H9 (cell line): ENCODE results near the gene XIRP2. TPM values are rescaled to one million over a fixed set of nuclear protein-coding genes. Genes with fewer than 3 reads are reported as not detected.
"Not testable (repeated sequence)": the region's sequence is repeated elsewhere in the genome, so short reads cannot be mapped to it uniquely, and the experiment has no call there.

ENCODE experiments used
- DNase-seq: peaks from one replicate; pipeline ENCODE4 v3.0.0-alpha.2; 2017
- H2AFZ ChIP-seq: one replicate; pipeline ENCODE4 v1.6.1; 2013; ENCODE audit warnings: mild to moderate bottlenecking, low read length, control low read depth, moderate library complexity
- H2AK5ac ChIP-seq: 2 replicates; pipeline ENCODE4 v1.6.1; 2013; ENCODE audit warnings: low read length, control low read depth, mixed read lengths; ENCODE audit not compliant: insufficient read length
- H2BK120ac ChIP-seq: one replicate; pipeline ENCODE4 v1.6.1; 2013; ENCODE audit warnings: low read depth, mild to moderate bottlenecking, low read length, control low read depth, inconsistent platforms; ENCODE audit not compliant: poor library complexity, severe bottlenecking
- H2BK12ac ChIP-seq: 2 replicates; pipeline ENCODE4 v1.6.1; 2013; ENCODE audit warnings: low read length, control low read depth, mixed read lengths, low read depth; ENCODE audit not compliant: insufficient read length
- H2BK15ac ChIP-seq: 2 replicates; pipeline ENCODE4 v1.6.1; 2013; ENCODE audit warnings: low read depth, low read length, control low read depth
- H2BK20ac ChIP-seq: one replicate; pipeline ENCODE4 v1.6.1; 2013; ENCODE audit warnings: low read depth, mild to moderate bottlenecking, low read length, control low read depth, inconsistent platforms; ENCODE audit not compliant: poor library complexity, severe bottlenecking
- H2BK5ac ChIP-seq: 2 replicates; pipeline ENCODE4 v1.6.1; 2013; ENCODE audit warnings: low read length, control low read depth, mixed read lengths; ENCODE audit not compliant: insufficient read length
- H3K14ac ChIP-seq: 2 replicates; pipeline ENCODE4 v1.6.1; 2013; ENCODE audit warnings: low read length, control low read depth; ENCODE audit not compliant: insufficient read depth
- H3K18ac ChIP-seq: 2 replicates; pipeline ENCODE4 v1.6.1; 2013; ENCODE audit warnings: low read depth, mild to moderate bottlenecking, mixed read lengths, low read length, control low read depth; ENCODE audit not compliant: insufficient read length
- H3K23ac ChIP-seq: 2 replicates; pipeline ENCODE4 v1.6.1; 2013; ENCODE audit warnings: low read length, control low read depth, mixed read lengths, low read depth; ENCODE audit not compliant: insufficient read length
- H3K23me2 ChIP-seq: 2 replicates; pipeline ENCODE4 v1.6.1; 2013; ENCODE audit warnings: low read depth, mild to moderate bottlenecking, mixed read lengths, low read length, control low read depth; ENCODE audit not compliant: insufficient read length, poor library complexity, severe bottlenecking
- H3K27ac ChIP-seq: 2 replicates; pipeline ENCODE4 v1.5.1; 2013; ENCODE audit warnings: low read length, control low read depth, mixed read lengths, low read depth; ENCODE audit not compliant: insufficient read length
- H3K27me3 ChIP-seq: 2 replicates; pipeline ENCODE4 v1.6.1; 2013; ENCODE audit warnings: low read length, control low read depth, inconsistent platforms; ENCODE audit not compliant: insufficient read depth
- H3K4ac ChIP-seq: 2 replicates; pipeline ENCODE4 v1.6.1; 2013; ENCODE audit warnings: low read depth, mild to moderate bottlenecking, control low read depth, inconsistent platforms, low read length, moderate library complexity
- H3K4me1 ChIP-seq: 2 replicates; pipeline ENCODE4 v1.6.1; 2013; ENCODE audit warnings: low read length, control low read depth, inconsistent platforms; ENCODE audit not compliant: insufficient read depth
- H3K4me2 ChIP-seq: 2 replicates; pipeline ENCODE4 v1.6.1; 2013; ENCODE audit warnings: low read length, control low read depth, mixed read lengths; ENCODE audit not compliant: insufficient read length, insufficient read depth
- H3K56ac ChIP-seq: 2 replicates; pipeline ENCODE4 v1.6.1; 2013; ENCODE audit warnings: low read depth, mild to moderate bottlenecking, mixed read lengths, low read length, control low read depth; ENCODE audit not compliant: insufficient read length
- H3K79me1 ChIP-seq: 2 replicates; pipeline ENCODE4 v1.6.1; 2013; ENCODE audit warnings: low read depth, mild to moderate bottlenecking, moderate library complexity, low read length, control low read depth, inconsistent platforms; ENCODE audit not compliant: insufficient read depth, poor library complexity, severe bottlenecking
- H3K79me2 ChIP-seq: 2 replicates; pipeline ENCODE4 v1.6.1; 2013; ENCODE audit warnings: low read length, control low read depth, inconsistent platforms; ENCODE audit not compliant: insufficient read depth
- H3K9ac ChIP-seq: 2 replicates; pipeline ENCODE4 v1.6.1; 2013; ENCODE audit warnings: low read length, control low read depth, mixed read lengths; ENCODE audit not compliant: insufficient read length; ENCODE audit errors: extremely low read depth
- H3K9me3 ChIP-seq: one replicate; pipeline ENCODE4 v1.6.1; 2013; ENCODE audit warnings: low read depth, low read length, inconsistent platforms; ENCODE audit not compliant: control insufficient read depth
- H3T11ph ChIP-seq: one replicate; pipeline ENCODE4 v1.6.1; 2013; ENCODE audit warnings: mild to moderate bottlenecking, low read length, control low read depth, inconsistent platforms
- H4K20me1 ChIP-seq: one replicate; pipeline ENCODE4 v1.6.1; 2013; ENCODE audit not compliant: control insufficient read depth, insufficient read length, insufficient read depth
- H4K5ac ChIP-seq: 2 replicates; pipeline ENCODE4 v1.6.1; 2013; ENCODE audit warnings: low read depth, mild to moderate bottlenecking, mixed read lengths, low read length, control low read depth; ENCODE audit not compliant: insufficient read length
- H4K8ac ChIP-seq: replicated peaks from 2 replicates; pipeline ENCODE4 v1.6.1; 2013; ENCODE audit warnings: low read length, control low read depth, mixed read lengths, low read depth; ENCODE audit not compliant: insufficient read length
- H4K91ac ChIP-seq: 2 replicates; pipeline ENCODE4 v1.6.1; 2013; ENCODE audit warnings: low read depth, mild to moderate bottlenecking, moderate library complexity, mixed read lengths, low read length, control low read depth; ENCODE audit not compliant: insufficient read length
- H3K27ac Mint-ChIP-seq, 3 experiments: 2 replicates in 2 of 3; 3 replicates in 1 of 3; pipeline ENCODE4 v1.8.0; 2020 to 2021; ENCODE audit warnings: mixed read lengths in 3 of 3, mild to moderate bottlenecking in 1 of 3, moderate library complexity in 1 of 3
- H3K27me3 Mint-ChIP-seq: 2 replicates; pipeline ENCODE4 v1.8.0; 2021; ENCODE audit warnings: low read depth, mild to moderate bottlenecking, moderate library complexity, mixed read lengths
- H3K36me3 Mint-ChIP-seq, 3 experiments: 2 replicates in 2 of 3; 3 replicates in 1 of 3; pipeline ENCODE4 v1.8.0; 2020 to 2021; ENCODE audit warnings: low read depth in 3 of 3, mixed read lengths in 3 of 3; ENCODE audit not compliant: insufficient read depth in 1 of 3
- H3K4me1 Mint-ChIP-seq, 2 experiments: 2 replicates each; pipeline ENCODE4 v1.8.0; 2020; ENCODE audit warnings: mixed read lengths in 2 of 2
- H3K4me3 Mint-ChIP-seq, 2 experiments: 2 replicates in 1 of 2; 3 replicates in 1 of 2; pipeline ENCODE4 v1.8.0; 2020 to 2021; ENCODE audit warnings: mild to moderate bottlenecking in 2 of 2, mixed read lengths in 2 of 2, moderate library complexity in 1 of 2
- H3K9me3 Mint-ChIP-seq, 2 experiments: 2 replicates in 1 of 2; 3 replicates in 1 of 2; pipeline ENCODE4 v1.8.0; 2020; ENCODE audit warnings: mild to moderate bottlenecking in 2 of 2, mixed read lengths in 2 of 2, moderate library complexity in 1 of 2
- CTCF ChIP-seq: fragments of 200-600 bp; sonication (generic); conservative IDR thresholded peaks from 3 replicates; pipeline ENCODE4 v1.8.0; 2021; ENCODE audit warnings: antibody characterized with exemption, mild to moderate bottlenecking
- WGBS: extraction: QIAGEN DNeasy Blood & Tissue Kit; methylation state at CpG from one replicate; pipeline ENCODE4 v1.1.7; 2013; ENCODE audit warnings: missing lambda C conversion rate, low lambda C conversion rate, mixed read lengths; ENCODE audit not compliant: insufficient read length; ENCODE audit errors: extremely low coverage; 5-methylcytosine and 5-hydroxymethylcytosine counted together
- total RNA-seq: library from RNA; stranded (reverse); gene quantifications from 2 replicates; pipeline ENCODE4 v1.2.1, GENCODE V29; 2021

The XIRP2 gene
- total RNA-seq, 1 experiment from 2014 or later, result 0.07 TPM

DNA sequence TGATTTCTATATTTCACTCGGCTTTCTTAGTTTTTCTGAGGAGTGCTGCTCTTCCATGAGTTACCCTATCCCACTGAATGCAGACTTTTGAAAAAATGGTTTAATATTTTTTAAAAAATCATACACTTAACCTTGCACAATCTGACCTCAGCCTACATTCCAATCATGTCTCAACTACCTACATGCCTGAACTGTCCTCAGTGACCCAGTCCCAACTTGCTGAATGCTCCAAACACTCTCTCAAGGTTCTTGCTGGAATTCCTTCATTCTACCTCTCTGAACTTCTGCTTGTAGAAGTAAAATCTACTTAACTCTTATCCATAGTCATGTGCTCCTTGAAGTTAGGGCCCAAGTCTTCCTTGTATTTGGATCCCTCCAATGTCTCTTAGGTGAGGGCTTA, 181.6 kb downstream of the XIRP2 start:
- no peak for TF ChIP-seq CTCF
- Histone ChIP-seq H3K56ac (no peak overlapping the region), H3K79me1 (no peaks in the 10 kb centered on the region), H2BK20ac (no peak overlapping the region), H3K23me2 (no peaks in the 10 kb centered on the region), H2BK120ac (no peak overlapping the region), H3K4me2 (no peak overlapping the region), H3K18ac (no peak overlapping the region), H2BK15ac (no peak overlapping the region), H4K8ac (no peak overlapping the region), H3K27me3 (no peaks in the 10 kb centered on the region), H3K9ac (no peak overlapping the region), H3K4me1 (no peaks in the 10 kb centered on the region), H3K14ac (no peak overlapping the region), H3K23ac (no peak overlapping the region), H2AFZ (no peak overlapping the region), H4K5ac (no peak overlapping the region), H3K9me3 (no peaks in the 10 kb centered on the region), H3T11ph (no peak overlapping the region), H3K4ac (no peak overlapping the region), H3K79me2 (no peaks in the 10 kb centered on the region), H2BK12ac (no peak overlapping the region), H4K20me1 (no peaks in the 10 kb centered on the region), H3K27ac (no peak overlapping the region), H4K91ac (no peak overlapping the region), H2BK5ac (no peak overlapping the region), H2AK5ac (no peak overlapping the region)
- H3K36me3 Mint-ChIP-seq, result no peaks in the 10 kb centered on the region
- no peaks in the 10 kb centered on the region for H3K9me3 Mint-ChIP-seq
- DNase-seq, result no peak
- no peak overlapping the region for H3K4me3 Mint-ChIP-seq
- no CpG with 5 or more reads among the region's 1 CpG for WGBS
- no peaks in the 10 kb centered on the region for H3K4me1 Mint-ChIP-seq
- H3K27ac Mint-ChIP-seq, result no peak overlapping the region
- H3K27me3 Mint-ChIP-seq, result no peaks in the 10 kb centered on the region

DNA sequence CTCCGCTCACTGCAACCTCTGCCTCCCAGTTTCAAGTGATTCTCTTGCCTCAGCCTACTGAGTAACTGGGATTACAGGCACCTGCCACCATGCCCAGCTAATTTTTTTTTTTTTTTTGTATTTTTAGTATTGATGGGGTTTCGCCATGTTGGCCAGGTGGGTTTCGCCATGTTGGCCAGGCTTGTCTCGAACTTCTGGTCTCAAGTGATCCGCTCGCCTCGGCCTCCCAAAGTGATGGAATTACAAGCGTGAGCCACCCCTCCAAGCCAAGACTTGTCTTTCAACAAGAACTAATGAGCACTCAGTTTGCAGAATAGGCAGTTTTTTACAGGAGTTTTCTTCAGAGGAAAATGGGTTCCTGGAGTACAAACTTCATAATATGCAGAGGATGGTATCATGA, 187.4 kb downstream of the XIRP2 start:
- not testable (repeated sequence) for H2BK12ac ChIP-seq, H3T11ph ChIP-seq, H4K20me1 ChIP-seq, H3K79me2 ChIP-seq, H3K4me1 ChIP-seq, H4K5ac ChIP-seq, H3K14ac ChIP-seq, H2BK15ac ChIP-seq, H3K9me3 Mint-ChIP-seq, H3K4me1 Mint-ChIP-seq, H3K27me3 Mint-ChIP-seq, H3K9me3 ChIP-seq, H3K36me3 Mint-ChIP-seq, H3K79me1 ChIP-seq, H3K27me3 ChIP-seq, H4K91ac ChIP-seq, H3K27ac Mint-ChIP-seq, DNase-seq, H3K4me2 ChIP-seq, H3K9ac ChIP-seq, H2AK5ac ChIP-seq, H3K18ac ChIP-seq, H2BK20ac ChIP-seq, H3K27ac ChIP-seq, H2BK120ac ChIP-seq, H2AFZ ChIP-seq, H3K4ac ChIP-seq, H3K4me3 Mint-ChIP-seq, H2BK5ac ChIP-seq, H3K23me2 ChIP-seq, H3K56ac ChIP-seq, H3K23ac ChIP-seq, H4K8ac ChIP-seq
- WGBS, result no CpG with 5 or more reads among the region's 8 CpGs
